Gastrocnemius medialis (tissue), 4 donors: ENCODE measurements around the gene CDK11B. TPM values are rescaled to one million over a fixed set of nuclear protein-coding genes. Genes with fewer than 3 reads are reported as not detected.

Source experiments
- ATAC-seq, 2 donors: fragments of 150-250 bp; one replicate each; pipeline ENCODE4 v1.9.1; 2016
- DNase-seq, 2 donors: peaks; one replicate each; pipeline ENCODE4 v3.0.0-alpha.2; 2019
- H3K27ac ChIP-seq, 4 donors: fragments of 200-600 bp; sonication (generic); 1 replicate in 1 of 4; 2 replicates in 3 of 4; pipeline ENCODE4 v1.5.1; 2016 to 2018; ENCODE audit warnings: mild to moderate bottlenecking in 2 of 4, moderate library complexity in 1 of 4
- H3K27me3 ChIP-seq, 3 donors: fragments of 200-600 bp; sonication (generic) in 2 of 3; 1 replicate in 1 of 3; 2 replicates in 2 of 3; pipeline versions ENCODE4 v1.5.1 to v1.6.0; 2016 to 2019; ENCODE audit warnings: mild to moderate bottlenecking in 1 of 3, moderate library complexity in 1 of 3
- H3K36me3 ChIP-seq, 2 donors: fragments of 200-600 bp; sonication (generic) in 1 of 2; one replicate each; pipeline ENCODE4 v1.5.1; 2017 to 2018
- H3K4me1 ChIP-seq, 2 donors: fragments of 200-600 bp; sonication (generic) in 1 of 2; one replicate each; pipeline ENCODE4 v1.5.1; 2016 to 2017; ENCODE audit warnings: mild to moderate bottlenecking in 2 of 2
- H3K4me3 ChIP-seq, 4 donors: fragments of 200-600 bp; sonication (generic) in 3 of 4; 1 replicate in 1 of 4; 2 replicates in 3 of 4; pipeline ENCODE4 v1.5.1; 2016 to 2019; ENCODE audit warnings: mild to moderate bottlenecking in 2 of 4
- H3K9me3 ChIP-seq, 3 donors: fragments of 200-600 bp; sonication (generic) in 2 of 3; 1 replicate in 1 of 3; 2 replicates in 2 of 3; pipeline ENCODE4 v1.5.1; 2016 to 2019
- CTCF ChIP-seq, 5 experiments: fragments of 450-650 bp in 3 of 5; fragments of 200-600 bp in 2 of 5; sonication (generic) in 2 of 5; IDR thresholded peaks in 4 of 5; conservative IDR thresholded peaks in 1 of 5; 1 replicate in 4 of 5; 2 replicates in 1 of 5; pipeline ENCODE4 v1.5.1; 2016 to 2019; ENCODE audit warnings: antibody characterized with exemption in 5 of 5, mild to moderate bottlenecking in 3 of 5, moderate library complexity in 3 of 5
- POLR2A ChIP-seq, 2 donors: fragments of 450-650 bp; IDR thresholded peaks; one replicate each; pipeline ENCODE4 v1.6.1; 2017; ENCODE audit warnings: antibody characterized with exemption in 2 of 2, mild to moderate bottlenecking in 2 of 2, moderate library complexity in 2 of 2
- in situ Hi-C, 4 donors: fragments of 200-750 bp; cut with MboI; loops; one replicate each; pipeline versions ENCODE4 v1.15.0 to v1.8.0; 2017; ENCODE audit warnings: low sequenced_read_pairs in 4 of 4
- intact Hi-C: fragments of 100-400 bp; cut with DNase I; formaldehyde crosslinking; loops from one replicate; pipeline ENCODE4 v1.15.1; 2023; ENCODE audit warnings: low total_unique reads
- total RNA-seq, 4 donors: library from RNA; depleted of rRNA; stranded (reverse); fragments of >200 nt; gene quantifications; one replicate each; pipeline versions ENCODE4 v1.1.0 to v1.2.3, GENCODE V29; 2016

Gene CDK11B
- total RNA-seq, 4 donors from 2014 or later: 19.5 to 49.0 (median 42.2) TPM

GRCh38 chr1:1605034-1605591, 53.7 kb downstream of the CDK11B start:
- Histone ChIP-seq H3K4me3 (no peak overlapping the region), H3K9me3 (no peaks in the 10 kb centered on the region), H3K27ac (no peak overlapping the region), H3K4me1 (peaks cover 0 to 8% of the 10 kb centered on the region in 2 donors), H3K36me3 (no peaks in the 10 kb centered on the region), H3K27me3 (peaks cover 14 to 31% (median 24%) of the 10 kb centered on the region in 3 donors)
- intact Hi-C loops (no loop called here), in situ Hi-C loops (no loop called here)
- ATAC-seq (no peak), DNase-seq (no peak)
- TF ChIP-seq POLR2A (IDR thresholded peaks at IDR 0.05) (no peak), CTCF (IDR thresholded peaks at IDR 0.05 in 4 of 5, conservative IDR thresholded peaks at IDR 0.05 in 1 of 5) (no peak)

GRCh38 chr1:1604374-1605033, 54.3 kb downstream of the CDK11B start:
- ATAC-seq (no peak), DNase-seq (no peak)

GRCh38 chr1:1603671-1604373, 55.0 kb downstream of the CDK11B start:
- ATAC-seq (no peak), DNase-seq (no peak)
- Histone ChIP-seq H3K4me3 (no peak overlapping the region), H3K27me3 (peaks cover 20 to 36% (median 29%) of the 10 kb centered on the region in 3 donors), H3K27ac (no peak overlapping the region), H3K4me1 (peaks cover 0 to 8% of the 10 kb centered on the region in 2 donors), H3K9me3 (no peaks in the 10 kb centered on the region), H3K36me3 (no peaks in the 10 kb centered on the region)
- in situ Hi-C loops (no loop called here), intact Hi-C loops (no loop called here)
- TF ChIP-seq CTCF (IDR thresholded peaks at IDR 0.05 in 4 of 5, conservative IDR thresholded peaks at IDR 0.05 in 1 of 5): no peak
- no peak for TF ChIP-seq POLR2A (IDR thresholded peaks at IDR 0.05)

More at GRCh38 chr1:1604374-1605033, 54.3 kb downstream of the CDK11B start:
- Histone ChIP-seq H3K4me1 (peaks cover 0 to 8% of the 10 kb centered on the region in 2 donors), H3K9me3 (no peaks in the 10 kb centered on the region), H3K36me3 (no peaks in the 10 kb centered on the region), H3K4me3 (no peak overlapping the region), H3K27me3 (peaks cover 14 to 31% (median 24%) of the 10 kb centered on the region in 3 donors), H3K27ac (no peak overlapping the region)
- intact Hi-C loops (no loop called here), in situ Hi-C loops (no loop called here)
- no peak for TF ChIP-seq POLR2A (IDR thresholded peaks at IDR 0.05)

GRCh38 chr1:1602968-1603506, 55.8 kb downstream of the CDK11B start:
- TF ChIP-seq CTCF (IDR thresholded peaks at IDR 0.05 in 4 of 5, conservative IDR thresholded peaks at IDR 0.05 in 1 of 5): no peak
- TF ChIP-seq POLR2A (IDR thresholded peaks at IDR 0.05): no peak
- H3K27me3 ChIP-seq: peaks cover 28 to 39% (median 36%) of the 10 kb centered on the region in 3 donors
- intact Hi-C loops: no loop called here

More at GRCh38 chr1:1602968-1603506, 55.8 kb downstream of the CDK11B start:
- no peak for DNase-seq
- peaks cover 0 to 8% of the 10 kb centered on the region in 2 donors for H3K4me1 ChIP-seq
- in situ Hi-C loops: no loop called here
- no peaks in the 10 kb centered on the region for H3K36me3 ChIP-seq
- H3K9me3 ChIP-seq: no peaks in the 10 kb centered on the region
- H3K4me3 ChIP-seq: no peak overlapping the region
- H3K27ac ChIP-seq: no peak overlapping the region
- ATAC-seq: no peak
